HEK293 (cell line): ENCODE results near the gene DDX46.

Experiments used
- GLI4 ChIP-seq: fragments of 450-650 bp; formaldehyde crosslinking; IDR thresholded peaks from 2 replicates; pipeline ENCODE4 v1.5.1; 2016; ENCODE audit warnings: missing biosample characterization, missing genetic modification characterization
- GLIS1 ChIP-seq: fragments of 450-650 bp; formaldehyde crosslinking; IDR thresholded peaks from 2 replicates; pipeline ENCODE4 v1.5.1; 2016; ENCODE audit warnings: missing biosample characterization, missing genetic modification characterization
- INSM2 ChIP-seq: fragments of 450-650 bp; formaldehyde crosslinking; IDR thresholded peaks from 2 replicates; pipeline ENCODE4 v1.5.1; 2016; ENCODE audit warnings: missing biosample characterization, missing genetic modification characterization
- KLF1 ChIP-seq: fragments of 450-650 bp; formaldehyde crosslinking; IDR thresholded peaks from 2 replicates; pipeline ENCODE4 v1.5.1; 2016; ENCODE audit warnings: missing biosample characterization, missing genetic modification characterization
- PRDM10 ChIP-seq: fragments of 450-650 bp; formaldehyde crosslinking; IDR thresholded peaks from 2 replicates; pipeline ENCODE4 v1.5.1; 2016; ENCODE audit warnings: missing biosample characterization, missing genetic modification characterization
- ZBTB8A ChIP-seq: fragments of 450-650 bp; formaldehyde crosslinking; IDR thresholded peaks from 2 replicates; pipeline ENCODE4 v1.5.1; 2016; ENCODE audit warnings: missing biosample characterization, missing genetic modification characterization
- ZNF175 ChIP-seq: fragments of 450-650 bp; formaldehyde crosslinking; IDR thresholded peaks from 2 replicates; pipeline ENCODE4 v1.5.1; 2016; ENCODE audit warnings: missing biosample characterization, missing genetic modification characterization
- ZNF335 ChIP-seq: fragments of 450-650 bp; formaldehyde crosslinking; conservative IDR thresholded peaks from 2 replicates; pipeline ENCODE4 v1.5.1; 2016; ENCODE audit warnings: missing biosample characterization, missing genetic modification characterization
- ZNF341 ChIP-seq: fragments of 450-650 bp; formaldehyde crosslinking; IDR thresholded peaks from 2 replicates; pipeline ENCODE4; 2016; ENCODE audit warnings: low read depth, missing biosample characterization, missing genetic modification characterization
- ZNF391 ChIP-seq: fragments of 450-650 bp; formaldehyde crosslinking; IDR thresholded peaks from 2 replicates; pipeline ENCODE4 v1.5.1; 2016; ENCODE audit warnings: low read depth, missing biosample characterization, missing genetic modification characterization, borderline replicate concordance
- ZNF394 ChIP-seq: fragments of 450-650 bp; formaldehyde crosslinking; IDR thresholded peaks from 2 replicates; pipeline ENCODE4 v1.5.1; 2016; ENCODE audit warnings: missing biosample characterization, missing genetic modification characterization, mild to moderate bottlenecking, moderate library complexity, borderline replicate concordance
- ZNF449 ChIP-seq: fragments of 450-650 bp; formaldehyde crosslinking; IDR thresholded peaks from 2 replicates; pipeline ENCODE4 v1.5.1; 2017; ENCODE audit warnings: missing biosample characterization, mild to moderate bottlenecking, missing genetic modification characterization, moderate library complexity
- ZNF561 ChIP-seq: fragments of 450-650 bp; IDR thresholded peaks from 2 replicates; pipeline ENCODE4 v1.5.1; 2018; ENCODE audit warnings: missing biosample characterization, missing genetic modification characterization, borderline replicate concordance
- ZNF600 ChIP-seq: fragments of 450-650 bp; formaldehyde crosslinking; IDR thresholded peaks from 2 replicates; pipeline ENCODE4 v1.5.1; 2016; ENCODE audit warnings: missing biosample characterization, missing genetic modification characterization
- ZNF660 ChIP-seq: fragments of 450-650 bp; IDR thresholded peaks from 2 replicates; pipeline ENCODE4 v1.5.1; 2018; ENCODE audit warnings: missing biosample characterization, mild to moderate bottlenecking, missing genetic modification characterization
- ZNF76 ChIP-seq: fragments of 450-650 bp; formaldehyde crosslinking; IDR thresholded peaks from 2 replicates; pipeline ENCODE4; 2016; ENCODE audit warnings: low read depth, missing biosample characterization, missing genetic modification characterization, borderline replicate concordance
- ZNF837 ChIP-seq: fragments of 450-650 bp; formaldehyde crosslinking; IDR thresholded peaks from 2 replicates; pipeline ENCODE4 v1.5.1; 2016; ENCODE audit warnings: missing biosample characterization, missing genetic modification characterization
- ZSCAN18 ChIP-seq: fragments of 450-650 bp; formaldehyde crosslinking; IDR thresholded peaks from 2 replicates; pipeline ENCODE4 v1.5.1; 2016; ENCODE audit warnings: missing biosample characterization, missing genetic modification characterization
- ZSCAN30 ChIP-seq: fragments of 450-650 bp; IDR thresholded peaks from 2 replicates; pipeline ENCODE4 v1.5.1; 2018; ENCODE audit warnings: missing biosample characterization, mild to moderate bottlenecking, missing genetic modification characterization, moderate library complexity
- TF ChIP-seq, protein P1 (sequence below): sonication (generic); formaldehyde crosslinking; IDR thresholded peaks from 2 replicates; pipeline ENCODE4 v1.8.1; 2022; ENCODE audit warnings: mild to moderate bottlenecking, moderate library complexity, missing genetic modification reagents
- TF ChIP-seq, protein P2 (sequence below): fragments of 450-650 bp; IDR thresholded peaks from 2 replicates; pipeline ENCODE4 v1.5.1; 2018; ENCODE audit warnings: missing biosample characterization, mild to moderate bottlenecking, missing genetic modification characterization
- TF ChIP-seq, protein P3 (sequence below): fragments of 450-650 bp; formaldehyde crosslinking; IDR thresholded peaks from 2 replicates; pipeline ENCODE4 v1.5.1; 2016; ENCODE audit warnings: missing biosample characterization, missing genetic modification characterization

The DDX46 gene

DNA sequence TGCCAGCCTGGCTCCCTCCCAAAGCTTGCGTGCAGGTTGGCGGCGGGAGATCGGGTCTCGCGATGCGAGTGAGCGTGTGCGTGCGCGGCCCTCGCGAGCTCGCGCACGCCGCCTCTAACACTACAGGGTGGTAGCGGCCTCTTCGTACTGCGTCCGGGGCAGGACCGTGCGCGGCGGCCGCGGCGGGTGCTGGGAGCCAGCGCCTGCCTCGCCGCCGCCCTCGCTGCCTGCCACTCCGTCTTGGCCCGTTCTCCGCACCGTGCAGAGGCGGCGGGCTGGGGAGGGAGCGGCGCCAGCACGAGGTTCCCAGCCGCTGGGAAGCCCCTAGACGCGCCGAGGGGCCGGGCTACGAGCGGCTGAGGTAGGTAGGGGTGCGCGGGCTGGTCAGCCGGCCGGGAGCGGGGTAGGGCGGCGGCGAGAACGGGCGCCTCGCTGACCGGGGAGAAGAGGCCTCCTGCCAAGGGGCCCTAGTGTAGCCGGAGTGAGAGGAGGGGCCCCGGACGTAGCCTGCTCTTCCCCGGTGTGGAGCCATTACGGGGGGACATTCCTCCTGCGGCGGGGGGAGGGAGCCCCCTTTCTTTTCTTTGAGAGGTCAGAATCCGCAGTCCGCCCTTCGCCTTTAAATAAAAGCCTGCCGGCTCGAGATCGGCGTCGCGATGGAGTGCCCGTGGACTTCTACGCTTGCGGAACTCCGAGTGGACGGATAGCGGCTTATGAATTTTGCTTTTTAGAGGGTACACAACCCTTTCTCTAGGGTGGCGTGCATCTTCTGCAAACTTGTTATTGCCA is 87.5 kb downstream of the DDX46 start, which contains the start of gene C5orf24 (continued):
- TF ChIP-seq ZNF449 (no peak), ZNF561 (tag by site-specific recombination) (peak; percentile 92), ZNF394 (tag by site-specific recombination) (no peak), GLI4 (0 out of 2 replicates have a peak, but pooled peaks have one; percentile 36), ZBTB8A (peak; percentile 80), ZSCAN18 (0 out of 2 replicates have a peak, but pooled peaks have one; percentile 53), ZNF660 (peak; percentile 93), ZNF341 (tag by site-specific recombination) (peak; percentile 87), KLF1 (peak; percentile 34), INSM2 (peak; percentile 36; the same call in 1 of the 2 replicates), ZNF335 (tag by site-specific recombination) (peak; percentile 62), ZNF837 (tag by site-specific recombination) (no peak), ZSCAN30 (tag by site-specific recombination) (peak; percentile 91), GLIS1 (tag by site-specific recombination) (peak; percentile 32; the same call in 1 of the 2 replicates), ZNF175 (tag by site-specific recombination) (no peak), ZNF391 (tag by site-specific recombination) (peak; percentile 55; the same call in 1 of the 2 replicates), ZNF600 (tag by site-specific recombination) (peak; percentile 75; the same call in 1 of the 2 replicates), ZNF76 (tag by site-specific recombination) (peak; percentile 81; the same call in 1 of the 2 replicates), PRDM10 (tag by site-specific recombination) (peak; percentile 67; the same call in 1 of the 2 replicates)
- TF ChIP-seq, protein P1, sequence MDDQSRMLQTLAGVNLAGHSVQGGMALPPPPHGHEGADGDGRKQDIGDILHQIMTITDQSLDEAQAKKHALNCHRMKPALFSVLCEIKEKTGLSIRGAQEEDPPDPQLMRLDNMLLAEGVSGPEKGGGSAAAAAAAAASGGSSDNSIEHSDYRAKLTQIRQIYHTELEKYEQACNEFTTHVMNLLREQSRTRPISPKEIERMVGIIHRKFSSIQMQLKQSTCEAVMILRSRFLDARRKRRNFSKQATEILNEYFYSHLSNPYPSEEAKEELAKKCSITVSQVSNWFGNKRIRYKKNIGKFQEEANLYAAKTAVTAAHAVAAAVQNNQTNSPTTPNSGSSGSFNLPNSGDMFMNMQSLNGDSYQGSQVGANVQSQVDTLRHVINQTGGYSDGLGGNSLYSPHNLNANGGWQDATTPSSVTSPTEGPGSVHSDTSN (CRISPR knock-in tag) = peak; percentile 85
- TF ChIP-seq, protein P2, sequence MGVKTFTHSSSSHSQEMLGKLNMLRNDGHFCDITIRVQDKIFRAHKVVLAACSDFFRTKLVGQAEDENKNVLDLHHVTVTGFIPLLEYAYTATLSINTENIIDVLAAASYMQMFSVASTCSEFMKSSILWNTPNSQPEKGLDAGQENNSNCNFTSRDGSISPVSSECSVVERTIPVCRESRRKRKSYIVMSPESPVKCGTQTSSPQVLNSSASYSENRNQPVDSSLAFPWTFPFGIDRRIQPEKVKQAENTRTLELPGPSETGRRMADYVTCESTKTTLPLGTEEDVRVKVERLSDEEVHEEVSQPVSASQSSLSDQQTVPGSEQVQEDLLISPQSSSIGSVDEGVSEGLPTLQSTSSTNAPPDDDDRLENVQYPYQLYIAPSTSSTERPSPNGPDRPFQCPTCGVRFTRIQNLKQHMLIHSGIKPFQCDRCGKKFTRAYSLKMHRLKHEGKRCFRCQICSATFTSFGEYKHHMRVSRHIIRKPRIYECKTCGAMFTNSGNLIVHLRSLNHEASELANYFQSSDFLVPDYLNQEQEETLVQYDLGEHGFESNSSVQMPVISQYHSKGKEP = peak; percentile 8; the same call in 1 of the 2 replicates
- TF ChIP-seq, protein P3, sequence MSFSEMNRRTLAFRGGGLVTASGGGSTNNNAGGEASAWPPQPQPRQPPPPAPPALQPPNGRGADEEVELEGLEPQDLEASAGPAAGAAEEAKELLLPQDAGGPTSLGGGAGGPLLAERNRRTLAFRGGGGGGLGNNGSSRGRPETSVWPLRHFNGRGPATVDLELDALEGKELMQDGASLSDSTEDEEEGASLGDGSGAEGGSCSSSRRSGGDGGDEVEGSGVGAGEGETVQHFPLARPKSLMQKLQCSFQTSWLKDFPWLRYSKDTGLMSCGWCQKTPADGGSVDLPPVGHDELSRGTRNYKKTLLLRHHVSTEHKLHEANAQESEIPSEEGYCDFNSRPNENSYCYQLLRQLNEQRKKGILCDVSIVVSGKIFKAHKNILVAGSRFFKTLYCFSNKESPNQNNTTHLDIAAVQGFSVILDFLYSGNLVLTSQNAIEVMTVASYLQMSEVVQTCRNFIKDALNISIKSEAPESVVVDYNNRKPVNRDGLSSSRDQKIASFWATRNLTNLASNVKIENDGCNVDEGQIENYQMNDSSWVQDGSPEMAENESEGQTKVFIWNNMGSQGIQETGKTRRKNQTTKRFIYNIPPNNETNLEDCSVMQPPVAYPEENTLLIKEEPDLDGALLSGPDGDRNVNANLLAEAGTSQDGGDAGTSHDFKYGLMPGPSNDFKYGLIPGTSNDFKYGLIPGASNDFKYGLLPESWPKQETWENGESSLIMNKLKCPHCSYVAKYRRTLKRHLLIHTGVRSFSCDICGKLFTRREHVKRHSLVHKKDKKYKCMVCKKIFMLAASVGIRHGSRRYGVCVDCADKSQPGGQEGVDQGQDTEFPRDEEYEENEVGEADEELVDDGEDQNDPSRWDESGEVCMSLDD (tag by site-specific recombination) = 0 out of 2 replicates have a peak, but pooled peaks have one; percentile 52
